HG03378 (cell line): Measurements from ENCODE around the gene CECR2.
"Not testable (repeated sequence)": the region's sequence is repeated elsewhere in the genome, so short reads cannot be mapped to it uniquely, and the experiment has no call there.

Experiments used
- ATAC-seq: cut with Tn5 transposase; IDR thresholded peaks from one replicate; pipeline ENCODE4 v1.9.1; 2021; ENCODE audit warnings: mild to moderate bottlenecking, moderate library complexity; ENCODE audit not compliant: unreplicated experiment

Gene CECR2

DNA sequence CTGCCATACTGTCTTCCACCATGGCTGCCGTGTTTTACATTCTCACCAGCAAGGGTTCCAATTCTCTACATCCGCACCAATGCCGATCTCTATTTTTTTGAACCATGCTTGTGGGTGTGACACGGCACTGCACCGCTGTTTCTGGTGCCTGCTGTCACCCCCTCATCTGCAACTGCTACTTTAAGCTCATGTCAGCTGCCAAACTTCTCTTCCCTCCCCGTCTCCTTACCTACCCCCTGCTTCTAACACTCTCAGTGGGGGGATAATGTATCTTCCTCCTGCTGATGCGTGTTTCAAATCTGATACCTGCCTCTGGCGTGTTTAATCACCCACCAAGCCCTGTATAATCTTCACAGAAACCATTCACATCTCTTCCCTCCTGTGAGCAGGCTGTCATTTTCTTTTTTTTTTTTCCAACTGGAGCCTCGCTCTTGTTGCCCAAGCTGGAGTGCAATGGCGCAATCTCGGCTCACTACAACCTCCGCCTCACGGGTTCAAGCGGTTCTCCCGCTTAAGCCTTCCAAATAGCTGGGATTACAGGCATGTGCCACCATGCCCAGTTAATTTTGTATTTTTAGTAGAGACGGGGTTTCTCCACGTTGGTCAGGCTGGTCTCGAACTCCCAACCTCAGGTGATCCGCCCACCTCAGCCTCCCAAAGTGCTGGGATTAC lies 196.9 kb downstream of the CECR2 start:
- not testable (repeated sequence) for ATAC-seq

DNA sequence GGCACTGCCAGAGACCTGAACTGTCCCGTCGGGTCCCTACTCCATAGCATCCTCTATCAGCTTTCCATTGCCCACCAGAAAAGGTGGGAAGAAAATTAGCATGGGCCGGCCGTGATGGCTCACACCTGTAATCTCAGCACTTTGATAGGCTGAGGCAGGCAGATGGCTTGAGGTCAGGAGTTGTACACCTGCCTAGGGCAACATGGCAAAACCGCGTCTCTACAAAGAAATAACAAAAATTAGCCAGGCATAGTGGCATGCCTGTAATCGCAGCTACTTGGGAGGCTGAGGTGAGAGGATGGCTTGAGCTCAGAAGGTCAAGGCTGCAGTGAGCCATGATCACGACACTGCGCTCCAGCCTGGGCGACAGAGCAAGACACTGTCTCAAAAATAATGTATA lies 197.5 kb downstream of the CECR2 start:
- no peak for ATAC-seq

DNA sequence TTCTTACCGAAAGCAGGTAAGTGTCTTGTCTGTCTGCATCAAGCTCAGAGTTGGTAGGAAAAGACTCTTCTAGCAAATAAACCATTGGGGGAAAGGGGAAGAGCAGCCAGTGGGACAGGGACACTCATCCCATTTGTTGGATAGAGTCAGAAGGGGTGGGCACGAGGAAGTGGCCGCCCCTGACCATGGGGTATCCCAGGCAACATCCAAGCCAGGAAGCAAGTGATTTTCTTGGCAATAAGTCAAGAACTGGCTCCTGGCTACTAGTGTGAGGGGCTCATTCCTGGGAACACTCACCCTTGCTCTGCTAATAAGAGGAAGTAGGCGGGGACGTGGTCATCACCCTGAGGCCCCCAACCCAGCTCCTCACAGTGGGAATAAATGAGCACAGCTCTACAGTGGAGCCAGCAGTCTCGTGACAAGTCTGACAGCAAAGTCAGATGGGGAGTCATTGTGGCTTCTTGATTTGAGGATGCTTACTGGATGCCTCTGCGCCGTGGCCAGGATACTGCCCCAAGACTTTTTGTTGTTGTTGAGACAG lies 200.8 kb downstream of the CECR2 start:
- ATAC-seq = no peak

DNA sequence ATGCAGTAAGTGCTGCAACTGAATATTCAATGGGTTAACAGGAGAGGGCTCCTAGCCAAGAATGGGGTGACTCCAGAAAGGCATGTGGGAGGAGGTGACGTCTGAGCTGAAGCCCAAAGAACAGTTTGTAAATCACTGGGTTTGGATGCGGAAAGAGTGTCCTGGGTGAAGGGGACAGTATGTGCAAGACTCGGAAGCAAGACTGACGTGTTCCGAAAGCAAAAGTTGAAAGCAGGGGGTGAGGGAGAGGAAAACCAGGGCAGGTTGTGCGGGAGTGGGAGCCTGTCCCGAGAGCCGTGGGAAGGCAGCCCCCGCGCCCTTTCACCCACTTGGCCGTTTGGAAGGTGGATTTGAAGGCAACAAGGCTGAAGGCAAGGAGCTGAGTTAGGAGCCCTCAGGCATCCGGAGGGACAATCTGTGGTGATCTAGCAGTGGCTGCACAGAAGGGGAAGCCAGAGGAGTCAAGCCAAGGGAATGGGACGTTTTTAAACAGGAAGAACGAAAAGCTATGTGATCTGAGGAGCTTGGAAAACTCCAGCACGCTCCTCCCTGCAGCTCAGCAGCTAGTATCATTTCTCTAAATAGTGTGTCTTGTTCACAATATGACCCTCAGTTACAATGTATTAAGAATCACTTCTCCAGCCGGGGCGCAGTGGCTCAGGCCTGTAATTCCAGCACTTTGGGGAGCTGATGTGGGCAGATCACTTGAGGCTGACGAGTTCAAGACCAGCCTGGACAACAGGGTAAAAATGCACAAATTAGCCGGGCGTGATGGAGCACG lies 201.8 kb downstream of the CECR2 start:
- ATAC-seq = no peak

DNA sequence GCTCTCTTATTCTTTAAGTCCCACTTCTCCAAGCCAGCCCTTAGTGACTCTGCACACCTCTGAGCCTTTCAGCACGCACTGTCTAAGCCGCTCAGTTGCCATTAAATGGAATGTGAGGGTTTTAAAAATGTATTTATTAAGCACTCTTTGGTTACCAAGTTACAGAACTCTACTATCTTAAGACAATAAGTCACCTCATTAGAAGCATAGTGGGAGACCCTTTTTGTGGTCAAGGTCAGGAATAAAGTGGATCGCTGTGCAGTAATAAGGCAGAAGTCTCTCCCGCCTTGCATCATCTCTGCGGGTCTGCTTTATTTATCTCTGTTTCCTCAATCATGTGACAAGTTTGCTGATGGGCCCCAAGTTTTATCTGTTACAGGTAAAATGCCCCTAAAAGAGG lies 205.9 kb downstream of the CECR2 start:
- no peak for ATAC-seq

DNA sequence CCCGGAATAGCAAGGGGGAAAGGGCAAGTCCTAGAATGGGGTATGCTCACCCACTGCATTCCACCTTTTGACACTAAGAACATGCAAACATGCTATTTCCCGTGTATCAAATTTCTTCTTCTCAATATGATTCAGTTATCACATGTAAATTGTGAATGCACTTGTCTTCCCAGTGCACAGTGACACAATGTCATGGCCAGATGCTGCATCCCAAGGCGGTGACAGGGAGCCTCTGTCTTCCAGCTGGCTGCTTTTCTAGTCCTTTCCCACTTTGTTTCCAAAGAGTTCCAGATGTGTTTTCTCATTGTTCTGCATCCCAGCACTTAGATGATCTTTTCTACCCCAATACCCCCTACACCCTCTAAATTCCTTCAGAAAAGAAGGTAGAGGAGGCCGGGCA lies 206.4 kb downstream of the CECR2 start:
- ATAC-seq = no peak

DNA sequence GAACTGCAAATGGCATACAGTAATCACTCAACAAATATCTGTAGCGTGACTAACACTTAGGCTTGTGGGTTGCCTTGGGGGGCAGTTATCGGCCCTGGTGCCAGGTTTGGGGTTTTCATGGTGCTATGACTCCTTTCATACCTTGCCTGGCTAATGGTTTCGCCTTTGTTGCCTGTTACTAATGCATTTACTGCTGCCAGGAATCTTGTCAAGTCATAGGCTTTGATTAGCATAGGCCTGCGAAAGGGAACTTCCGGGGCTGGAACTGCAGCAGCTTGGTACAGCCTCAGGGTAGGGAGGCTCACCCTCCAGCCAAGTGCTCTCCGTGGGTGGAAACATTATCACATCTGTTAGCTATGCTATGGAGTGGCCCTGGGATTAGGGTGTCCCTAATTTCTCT lies 207.2 kb downstream of the CECR2 start:
- ATAC-seq = no peak

DNA sequence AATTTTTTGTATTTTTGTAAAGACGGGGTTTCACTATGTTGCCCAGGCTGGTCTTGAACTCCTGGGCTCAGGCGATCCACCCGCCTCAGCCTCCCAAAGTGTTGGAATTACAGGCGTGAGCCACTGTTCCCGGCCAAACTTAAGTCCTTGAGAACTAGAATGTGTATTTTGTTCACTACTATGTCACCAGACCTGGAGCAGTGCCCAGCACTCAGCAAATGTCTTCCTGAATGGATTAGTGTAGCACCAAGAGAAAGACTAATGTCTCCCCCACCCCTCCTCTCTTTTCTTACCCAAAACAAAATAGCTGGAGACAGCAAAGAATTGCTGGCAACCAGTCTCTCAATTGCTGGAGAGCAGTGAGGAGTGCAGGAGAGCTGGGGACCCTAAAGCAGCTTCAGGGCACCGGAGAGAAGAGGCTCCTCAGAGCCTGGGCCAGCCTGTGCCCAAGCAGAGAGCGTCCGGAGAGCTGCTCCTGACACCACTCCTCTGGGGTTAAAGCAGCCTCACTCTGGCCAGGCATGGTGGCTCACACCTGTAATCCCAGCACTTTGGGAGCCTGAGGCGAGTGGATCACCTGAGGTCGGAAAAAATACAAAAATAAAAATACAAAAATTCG lies 209.0 kb downstream of the CECR2 start:
- ATAC-seq = no peak

DNA sequence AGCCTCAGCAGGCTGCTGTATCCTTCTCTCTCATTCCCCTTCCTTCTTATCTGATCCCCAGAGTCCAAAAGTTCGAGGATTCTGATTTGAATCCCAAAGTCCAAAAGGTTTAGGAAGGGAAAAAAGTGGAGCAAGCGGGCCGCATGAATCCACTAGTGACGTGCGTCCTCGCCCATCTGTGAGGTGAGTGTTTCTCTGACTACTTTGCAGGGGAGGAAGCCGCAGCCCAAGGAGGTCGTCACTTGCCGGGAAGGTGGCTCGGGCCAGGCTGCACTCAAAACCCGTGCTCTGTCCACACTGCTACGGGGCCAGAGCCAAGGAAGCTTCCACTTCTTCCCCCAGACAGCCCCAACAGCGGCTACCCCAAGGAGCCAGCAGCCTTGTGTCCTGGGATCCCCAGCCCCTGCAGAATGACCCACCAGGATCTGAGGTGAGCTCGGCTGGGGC lies 210.3 kb downstream of the CECR2 start:
- no peak for ATAC-seq

DNA sequence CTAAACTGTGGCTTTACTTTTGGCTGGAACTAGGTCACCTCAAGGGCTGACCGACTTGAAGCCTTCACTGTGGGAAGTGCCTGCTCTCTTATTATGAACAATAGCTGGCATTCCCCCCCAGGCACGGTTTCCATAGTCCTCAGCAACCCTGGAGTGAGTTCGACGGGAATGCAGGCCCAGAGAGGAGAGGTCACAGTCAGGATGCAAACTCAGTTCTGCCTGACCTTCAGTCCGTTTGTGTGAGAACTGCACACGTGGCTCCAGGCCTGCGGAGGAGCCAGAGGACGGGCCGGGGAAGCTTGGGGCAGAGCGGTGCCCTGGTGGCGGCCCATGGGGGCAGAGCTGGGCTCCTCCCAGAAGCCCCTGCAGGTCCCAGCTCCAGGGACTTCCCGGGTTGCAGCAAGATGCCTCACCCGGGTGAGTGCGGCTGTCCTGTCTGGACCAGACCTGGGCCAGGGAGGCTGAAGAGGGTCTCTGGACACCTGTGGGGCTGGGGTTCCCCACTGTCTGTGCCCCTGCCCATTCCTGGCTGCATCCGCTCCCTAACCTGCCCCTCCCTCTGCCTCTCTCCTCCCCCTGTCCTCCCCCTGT lies 211.3 kb downstream of the CECR2 start:
- ATAC-seq = no peak

DNA sequence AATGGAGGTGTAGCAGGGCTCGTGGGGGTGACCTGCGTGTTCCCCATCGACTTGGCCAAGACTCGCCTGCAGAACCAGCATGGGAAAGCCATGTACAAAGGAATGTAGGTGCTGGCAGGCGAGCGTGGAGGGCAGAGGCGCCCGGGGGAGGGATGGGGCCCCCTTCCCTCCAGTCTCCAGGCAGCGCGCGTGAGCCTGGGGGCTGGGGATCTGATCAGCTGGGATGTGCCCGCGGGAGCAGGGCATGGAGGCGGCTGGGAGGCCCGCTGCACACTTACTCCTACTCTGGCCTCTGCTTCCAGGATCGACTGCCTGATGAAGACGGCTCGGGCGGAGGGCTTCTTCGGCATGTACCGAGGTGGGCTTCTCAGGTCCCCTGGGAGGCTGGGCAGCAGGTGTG lies 211.8 kb downstream of the CECR2 start:
- ATAC-seq = no peak

DNA sequence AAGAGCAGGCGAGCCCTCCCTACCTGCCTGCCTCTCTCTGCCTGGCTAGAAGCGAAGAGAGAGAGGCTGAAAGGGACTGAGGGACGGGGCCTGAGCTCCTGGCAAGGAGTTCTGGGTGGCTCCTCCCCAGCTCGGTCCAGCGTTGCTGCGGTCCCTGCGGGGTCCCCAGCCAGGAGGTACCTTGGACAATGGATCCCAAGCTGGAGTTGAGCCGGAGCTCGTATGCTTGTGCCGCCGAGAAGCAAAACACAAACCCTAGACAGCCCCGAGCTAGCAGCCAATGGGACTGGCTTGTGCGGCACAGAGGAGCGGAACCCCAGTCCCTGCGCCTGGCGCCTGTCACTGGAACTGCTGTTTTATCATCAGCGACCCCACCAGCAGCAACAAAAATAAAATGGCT lies 212.4 kb downstream of the CECR2 start:
- ATAC-seq = no peak

DNA sequence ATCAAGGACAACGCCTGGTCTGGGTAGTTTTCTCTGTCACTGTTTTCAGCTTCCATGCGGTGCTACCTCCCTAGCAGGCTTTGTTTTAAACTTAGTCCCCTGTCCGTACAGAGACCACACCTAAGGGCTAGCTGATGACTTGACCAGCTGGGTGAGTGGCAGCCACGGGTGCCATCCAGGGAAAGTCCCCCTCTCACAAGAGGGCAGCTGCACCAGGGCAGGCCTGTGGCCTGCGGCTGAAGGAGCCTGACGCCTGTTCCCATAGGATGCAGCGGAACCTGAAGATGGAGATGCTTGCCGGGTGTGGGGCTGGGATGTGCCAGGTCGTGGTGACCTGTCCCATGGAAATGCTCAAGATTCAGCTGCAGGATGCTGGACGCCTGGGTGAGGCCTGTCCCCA lies 213.9 kb downstream of the CECR2 start:
- no peak for ATAC-seq

DNA sequence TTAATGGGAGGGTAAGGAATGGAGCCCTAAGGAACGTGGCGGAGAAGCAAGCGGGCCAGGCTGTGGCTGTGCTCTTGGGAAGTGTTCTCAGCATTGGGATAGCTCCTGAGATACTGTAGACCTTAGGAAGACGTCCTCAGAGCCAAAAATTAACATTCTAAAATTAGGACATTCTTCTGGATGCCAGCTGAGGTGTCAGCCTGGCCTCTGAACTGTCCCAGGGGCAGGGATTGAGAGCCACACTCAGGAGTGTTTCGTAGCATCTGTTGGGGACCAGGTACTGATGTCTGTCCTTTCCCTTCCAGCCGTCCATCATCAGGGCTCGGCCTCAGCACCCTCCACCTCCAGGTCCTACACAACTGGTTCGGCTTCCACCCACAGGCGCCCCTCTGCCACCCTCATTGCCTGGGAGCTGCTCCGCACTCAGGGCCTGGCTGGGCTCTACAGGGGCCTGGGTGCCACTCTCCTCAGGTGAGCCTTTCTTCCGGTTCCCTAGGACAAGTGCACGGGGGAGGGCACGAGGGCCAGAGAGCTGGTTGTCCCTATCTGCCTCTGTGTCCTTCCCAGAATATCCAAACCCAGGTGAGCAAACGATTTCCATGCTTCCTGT lies 217.7 kb downstream of the CECR2 start:
- no peak for ATAC-seq

DNA sequence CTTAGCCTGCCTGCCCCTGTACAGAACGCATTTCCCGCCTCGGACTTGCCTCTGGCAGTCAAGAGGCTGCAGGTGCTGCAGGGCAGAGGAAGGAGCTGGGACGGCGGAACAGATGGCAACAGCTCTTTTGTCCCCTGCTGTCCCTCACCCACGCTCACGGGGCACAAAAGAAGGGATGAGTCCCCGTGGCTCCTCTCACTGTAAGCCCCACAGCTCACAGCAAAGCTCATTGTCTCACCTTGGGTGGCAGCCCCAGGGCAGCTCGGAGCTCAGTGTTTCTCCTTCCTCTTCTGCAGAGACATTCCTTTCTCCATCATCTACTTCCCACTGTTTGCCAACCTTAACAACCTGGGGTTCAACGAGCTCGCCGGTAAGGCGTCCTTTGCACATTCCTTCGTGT lies 218.4 kb downstream of the CECR2 start:
- ATAC-seq = no peak

DNA sequence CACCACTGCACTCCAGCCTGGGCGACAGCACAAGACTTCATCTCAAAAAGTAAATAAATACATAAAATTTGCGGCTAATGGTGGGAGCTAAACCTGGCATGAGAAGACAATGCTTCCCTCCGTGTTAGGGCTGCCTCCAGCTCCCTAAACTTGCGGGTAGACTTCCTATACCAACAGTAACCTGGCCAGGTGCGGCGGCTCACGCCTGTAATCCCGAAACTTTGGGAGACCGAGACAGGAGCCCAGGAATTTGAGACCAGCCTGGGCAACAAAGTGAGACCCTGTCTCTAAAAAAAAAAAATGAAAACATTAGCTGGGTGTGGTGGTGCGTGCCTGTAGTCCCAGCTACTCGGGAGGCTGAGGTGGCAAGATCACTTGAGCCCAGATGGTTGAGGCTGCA lies 219.3 kb downstream of the CECR2 start:
- ATAC-seq = no peak

DNA sequence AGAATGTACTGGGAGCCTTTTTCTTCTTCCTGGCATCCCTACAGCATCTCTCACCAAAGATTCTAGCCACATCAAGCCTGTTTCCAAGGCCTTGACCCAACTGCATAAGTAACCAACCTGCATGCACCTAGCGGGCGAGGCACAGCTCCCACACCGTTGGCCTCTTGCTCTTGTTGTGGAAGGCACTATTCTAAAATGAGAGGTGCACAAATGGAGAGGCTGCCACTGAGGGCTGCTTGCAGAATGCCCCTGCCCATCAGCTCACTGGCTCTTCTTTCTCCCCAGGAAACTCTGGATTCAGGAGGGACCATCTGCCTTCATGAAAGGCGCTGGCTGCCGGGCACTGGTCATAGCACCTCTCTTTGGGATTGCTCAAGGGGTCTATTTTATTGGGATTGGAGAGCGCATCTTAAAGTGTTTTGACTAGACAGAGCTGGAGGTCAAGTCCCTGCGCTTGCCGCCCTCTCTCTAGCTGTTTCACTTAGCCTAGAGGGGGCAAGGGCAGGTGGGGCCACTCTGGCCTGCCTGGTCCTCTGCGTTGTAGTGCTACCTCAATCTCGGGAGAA lies 220.6 kb downstream of the CECR2 start:
- no peak for ATAC-seq

DNA sequence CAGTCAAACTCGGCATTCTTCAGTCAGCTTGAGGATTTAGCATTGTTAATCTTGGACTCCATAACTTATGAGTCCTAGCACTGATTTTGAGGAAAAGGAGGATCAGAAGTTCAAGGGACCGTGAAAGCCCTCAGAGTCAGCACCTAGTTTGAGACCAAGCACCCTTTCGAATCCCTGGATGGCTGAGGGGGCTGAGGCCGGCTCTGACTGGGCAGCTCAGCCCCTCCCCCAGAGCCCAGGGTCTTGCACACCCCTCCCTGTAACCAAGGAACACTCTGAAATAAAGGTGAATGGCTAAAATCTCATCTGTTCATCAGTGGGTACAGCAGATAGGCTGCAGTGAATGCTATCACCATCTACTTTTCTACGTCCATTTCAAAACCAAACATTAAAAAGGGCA lies 221.3 kb downstream of the CECR2 start:
- no peak for ATAC-seq

DNA sequence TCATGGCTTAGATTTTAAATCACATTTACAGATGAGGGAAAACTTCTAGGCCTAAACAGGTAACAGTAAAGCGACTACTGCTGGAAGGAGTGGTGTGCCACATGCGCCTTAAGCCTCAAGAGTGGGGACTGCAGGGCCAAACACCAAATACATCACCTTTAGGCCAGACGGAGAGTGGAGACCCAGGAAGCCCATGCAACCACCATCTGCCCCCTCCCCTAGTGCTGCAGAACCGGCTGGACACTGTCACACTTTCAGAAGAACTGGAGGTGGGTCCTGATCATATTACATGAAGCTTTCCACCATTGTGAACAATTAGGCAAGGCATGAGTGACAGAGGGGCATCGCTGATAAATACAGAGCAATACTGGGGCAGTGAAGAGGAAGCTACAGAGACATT lies 222.9 kb downstream of the CECR2 start:
- ATAC-seq = no peak

DNA sequence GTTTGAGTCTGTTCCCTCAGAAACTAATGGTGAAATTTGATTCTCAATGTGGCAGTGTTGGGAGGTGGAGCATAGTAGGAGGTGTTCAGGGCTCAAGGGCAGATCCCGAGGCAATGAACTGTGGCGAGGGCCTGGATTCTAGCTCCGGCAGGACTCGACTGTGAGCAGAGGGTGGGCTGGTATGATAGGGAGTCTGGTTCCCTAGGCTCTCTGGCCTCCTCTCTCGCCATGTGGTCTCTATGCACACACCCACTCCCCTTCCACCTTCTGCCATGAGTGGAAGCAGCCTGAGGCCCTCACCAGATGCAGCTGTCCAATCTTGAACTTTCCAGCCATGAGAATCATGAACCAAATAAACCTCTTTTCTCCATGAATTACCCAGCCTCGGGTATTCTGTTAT lies 227.0 kb downstream of the CECR2 start:
- ATAC-seq = no peak

DNA sequence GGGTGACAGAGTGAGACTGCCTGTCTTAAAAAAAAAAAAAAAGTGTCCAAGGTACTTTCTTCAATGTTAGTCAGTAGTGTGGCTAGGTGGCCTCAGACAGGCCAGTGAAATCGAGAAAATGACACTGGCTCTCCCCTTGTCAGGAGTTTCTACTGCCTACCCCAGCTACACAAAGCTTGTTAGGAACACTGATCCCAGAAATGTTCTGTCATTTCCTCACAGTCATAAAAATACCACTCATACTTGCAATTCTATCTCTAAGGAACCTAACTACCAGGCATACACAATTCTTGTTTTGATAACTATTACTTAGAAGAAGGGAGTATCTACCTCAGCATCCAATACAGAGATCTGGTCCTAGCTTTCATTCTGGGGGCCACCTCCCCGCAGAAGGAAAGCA lies 228.0 kb downstream of the CECR2 start:
- no peak for ATAC-seq
